Neutrophil (primary cell): ENCODE measurements around the gene EFNA5.

Source experiments
- H3K27ac ChIP-seq: fragments of 200-600 bp; sonication (generic); 2 replicates; pipeline ENCODE4 v1.5.1; 2016; ENCODE audit warnings: mild to moderate bottlenecking, moderate library complexity
- H3K27me3 ChIP-seq: fragments of 200-600 bp; sonication (generic); 2 replicates; pipeline ENCODE4 v1.6.0; 2016; ENCODE audit warnings: mild to moderate bottlenecking
- H3K36me3 ChIP-seq: fragments of 200-600 bp; sonication (generic); 2 replicates; pipeline ENCODE4 v1.5.1; 2017
- H3K4me1 ChIP-seq, 2 experiments: fragments of 200-600 bp in 1 of 2; sonication (generic) in 1 of 2; 1 replicate in 1 of 2; 2 replicates in 1 of 2; pipeline versions ENCODE4 v1.5.1 to v1.6.1; 2013 to 2016; ENCODE audit warnings: low read depth in 1 of 2, low read length in 1 of 2, mild to moderate bottlenecking in 1 of 2, moderate library complexity in 1 of 2; ENCODE audit not compliant: control insufficient read depth in 1 of 2, insufficient read depth in 1 of 2
- H3K4me3 ChIP-seq, 2 experiments: fragments of 200-600 bp in 1 of 2; sonication (generic) in 1 of 2; 1 replicate in 1 of 2; 2 replicates in 1 of 2; pipeline ENCODE4 v1.5.1; 2013 to 2016; ENCODE audit warnings: low read depth in 1 of 2, low read length in 1 of 2, mild to moderate bottlenecking in 1 of 2, moderate library complexity in 1 of 2
- H3K9me3 ChIP-seq: fragments of 200-600 bp; sonication (generic); 2 replicates; pipeline ENCODE4 v1.5.1; 2016
- TF ChIP-seq, protein P1 (sequence below): fragments of 200-600 bp; sonication (generic); IDR thresholded peaks from 2 replicates; pipeline ENCODE4 v1.5.1; 2016; ENCODE audit warnings: antibody characterized with exemption

The EFNA5 gene

DNA sequence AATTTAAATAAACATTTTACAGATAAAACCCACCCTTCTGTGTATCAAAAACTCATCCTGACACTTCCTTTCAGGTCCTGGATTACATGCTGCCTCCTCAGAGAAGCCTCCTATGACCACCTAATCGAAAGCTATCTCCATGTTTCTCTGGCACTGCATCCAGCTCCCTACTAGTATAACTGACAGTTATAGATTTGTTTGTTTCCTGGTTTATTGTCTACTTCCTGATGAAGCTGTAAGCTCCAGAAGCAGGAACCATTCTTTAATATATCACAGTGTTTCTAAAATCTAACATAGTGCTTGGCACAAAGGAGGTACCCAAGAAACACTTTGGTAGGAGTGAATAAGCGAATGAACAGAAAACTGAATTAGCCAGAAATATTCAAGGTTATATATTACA is 270.4 kb downstream of the EFNA5 start:
- Histone ChIP-seq H3K36me3 (no peaks in the 10 kb centered on the region), H3K4me1 (no peaks in the 10 kb centered on the region), H3K27ac (no peak overlapping the region), H3K4me3 (no peak overlapping the region), H3K9me3 (no peaks in the 10 kb centered on the region), H3K27me3 (no peaks in the 10 kb centered on the region)
- TF ChIP-seq, protein P1, sequence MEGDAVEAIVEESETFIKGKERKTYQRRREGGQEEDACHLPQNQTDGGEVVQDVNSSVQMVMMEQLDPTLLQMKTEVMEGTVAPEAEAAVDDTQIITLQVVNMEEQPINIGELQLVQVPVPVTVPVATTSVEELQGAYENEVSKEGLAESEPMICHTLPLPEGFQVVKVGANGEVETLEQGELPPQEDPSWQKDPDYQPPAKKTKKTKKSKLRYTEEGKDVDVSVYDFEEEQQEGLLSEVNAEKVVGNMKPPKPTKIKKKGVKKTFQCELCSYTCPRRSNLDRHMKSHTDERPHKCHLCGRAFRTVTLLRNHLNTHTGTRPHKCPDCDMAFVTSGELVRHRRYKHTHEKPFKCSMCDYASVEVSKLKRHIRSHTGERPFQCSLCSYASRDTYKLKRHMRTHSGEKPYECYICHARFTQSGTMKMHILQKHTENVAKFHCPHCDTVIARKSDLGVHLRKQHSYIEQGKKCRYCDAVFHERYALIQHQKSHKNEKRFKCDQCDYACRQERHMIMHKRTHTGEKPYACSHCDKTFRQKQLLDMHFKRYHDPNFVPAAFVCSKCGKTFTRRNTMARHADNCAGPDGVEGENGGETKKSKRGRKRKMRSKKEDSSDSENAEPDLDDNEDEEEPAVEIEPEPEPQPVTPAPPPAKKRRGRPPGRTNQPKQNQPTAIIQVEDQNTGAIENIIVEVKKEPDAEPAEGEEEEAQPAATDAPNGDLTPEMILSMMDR = no peak

DNA sequence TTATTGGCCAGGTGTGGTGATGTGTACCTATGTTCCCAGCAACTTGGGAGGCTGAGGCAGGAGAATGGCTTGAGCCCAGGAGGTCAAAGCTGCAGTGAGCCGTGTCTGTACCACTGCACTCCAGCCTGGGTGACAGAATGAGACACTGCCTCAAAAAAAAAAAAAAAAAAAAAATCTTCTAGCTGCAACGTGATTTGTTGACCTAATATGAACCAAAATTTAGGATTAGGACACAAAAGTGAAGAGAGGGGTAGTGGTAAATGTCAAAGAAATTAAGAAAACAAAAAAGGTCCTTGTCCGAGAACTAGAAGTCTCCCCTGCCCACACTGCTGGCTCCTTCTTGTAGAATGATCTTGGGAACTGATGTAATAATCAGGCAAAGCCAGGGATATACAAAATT is 272.0 kb downstream of the EFNA5 start:
- Histone ChIP-seq H3K27ac (no peak overlapping the region), H3K27me3 (no peaks in the 10 kb centered on the region), H3K36me3 (no peaks in the 10 kb centered on the region), H3K4me3 (no peak overlapping the region), H3K9me3 (no peaks in the 10 kb centered on the region), H3K4me1 (no peaks in the 10 kb centered on the region)
- TF ChIP-seq, protein P1 = no peak

DNA sequence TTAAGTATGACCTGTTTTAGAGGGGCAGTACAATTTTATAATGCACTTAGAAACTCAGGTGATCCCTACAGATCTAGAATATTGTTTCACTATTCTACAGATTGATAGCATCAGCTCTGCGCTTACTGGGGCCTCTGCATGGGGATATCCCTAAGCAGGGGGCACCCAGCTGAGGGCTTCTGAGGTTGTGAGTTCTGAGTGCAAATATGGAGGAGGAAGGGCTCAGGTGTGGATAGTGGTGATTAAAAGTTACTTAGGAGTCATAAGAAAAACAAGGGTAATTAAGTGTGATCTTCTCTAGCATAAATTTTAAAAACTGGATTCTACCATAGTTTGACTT is 274.4 kb downstream of the EFNA5 start:
- TF ChIP-seq, protein P1 = no peak
- Histone ChIP-seq H3K9me3 (no peaks in the 10 kb centered on the region), H3K4me3 (no peak overlapping the region)

GRCh38 chr5:107395632-107396350 is 274.9 kb downstream of the EFNA5 start:
- Histone ChIP-seq H3K27ac (no peak overlapping the region), H3K36me3 (no peaks in the 10 kb centered on the region)
- TF ChIP-seq, protein P1 = no peak

More for the DNA sequence above, 274.4 kb downstream of the EFNA5 start:
- no peaks in the 10 kb centered on the region for H3K4me1 ChIP-seq
- H3K27ac ChIP-seq = no peak overlapping the region
- no peaks in the 10 kb centered on the region for H3K27me3 ChIP-seq
- no peaks in the 10 kb centered on the region for H3K36me3 ChIP-seq

DNA sequence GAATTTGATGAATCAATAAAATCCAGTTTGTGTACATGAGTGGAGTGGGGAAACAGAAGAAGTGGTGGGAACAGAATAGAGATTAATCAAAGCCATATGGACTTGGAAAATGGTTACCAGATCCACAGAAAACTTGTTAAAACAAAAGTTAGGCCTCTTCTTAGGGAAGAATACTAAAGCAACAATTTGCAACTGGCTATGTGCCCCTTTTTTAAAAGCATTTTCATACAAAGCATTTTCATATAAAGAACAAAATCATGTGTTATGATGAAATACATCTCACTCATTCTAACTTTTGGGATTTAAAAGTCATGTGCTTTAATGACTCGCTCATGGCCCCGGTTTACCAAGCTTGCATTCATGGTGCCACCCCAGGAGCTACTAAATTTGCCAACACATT is 276.9 kb downstream of the EFNA5 start:
- TF ChIP-seq, protein P1 = no peak
- Histone ChIP-seq H3K4me3 (no peak overlapping the region), H3K4me1 (peaks cover 15% of the 10 kb centered on the region in 2 experiments), H3K27ac (no peak overlapping the region), H3K9me3 (no peaks in the 10 kb centered on the region), H3K27me3 (no peaks in the 10 kb centered on the region), H3K36me3 (no peaks in the 10 kb centered on the region)

More at GRCh38 chr5:107395632-107396350, 274.9 kb downstream of the EFNA5 start:
- H3K27me3 ChIP-seq = no peaks in the 10 kb centered on the region
- no peak overlapping the region for H3K4me3 ChIP-seq
- H3K4me1 ChIP-seq = no peaks in the 10 kb centered on the region
- no peaks in the 10 kb centered on the region for H3K9me3 ChIP-seq
